GM12892 (cell line): ENCODE data around the gene ZNRF3.
"Not testable (repeated sequence)": the region's sequence is repeated elsewhere in the genome, so short reads cannot be mapped to it uniquely, and the experiment has no call there.

Source experiments
- POLR2A ChIP-seq: IDR thresholded peaks from 2 replicates; pipeline ENCODE4 v1.6.1; 2011; ENCODE audit warnings: low read depth, low read length, control low read depth
- POLR2AphosphoS5 ChIP-seq: IDR thresholded peaks from 2 replicates; pipeline ENCODE4 v1.6.1; 2011; ENCODE audit warnings: low read depth, low read length, control low read depth
- TAF1 ChIP-seq: IDR thresholded peaks from 2 replicates; pipeline ENCODE4 v1.6.1; 2011; ENCODE audit warnings: low read depth, mild to moderate bottlenecking, control low read depth, low read length, borderline replicate concordance

- TF ChIP-seq POLR2A, POLR2AphosphoS5, TAF1: not testable (repeated sequence)
These were observed 200.2 kb downstream of the ZNRF3 start for GRCh38 chr22:29083576-29083932.
